SK-N-SH (cell line): ENCODE results near the gene TMIE.

Experiments used
- GABPA ChIP-seq: IDR thresholded peaks from 2 replicates; pipeline ENCODE4 v1.4.0; 2012; ENCODE audit warnings: low read depth, mild to moderate bottlenecking
- GATA2 ChIP-seq: sonication (generic); formaldehyde crosslinking; IDR thresholded peaks from 2 replicates; pipeline ENCODE4 v1.5.0; 2020; ENCODE audit warnings: mild to moderate bottlenecking, missing genetic modification reagents
- RFX5 ChIP-seq: IDR thresholded peaks from 2 replicates; pipeline ENCODE4 v1.6.1; 2012; ENCODE audit warnings: mild to moderate bottlenecking, improper control_type of control experiment, low read length
- YY1 ChIP-seq: IDR thresholded peaks from 2 replicates; pipeline ENCODE4 v1.4.0; 2012; ENCODE audit warnings: low read depth, mild to moderate bottlenecking
- TF ChIP-seq, protein P1 (sequence below): fragments of 150-350 bp; IDR thresholded peaks from 2 replicates; pipeline ENCODE4 v1.6.1; 2017; ENCODE audit warnings: antibody characterized with exemption, low read length, low read depth, borderline replicate concordance
- TF ChIP-seq, protein P2 (sequence below): fragments of 200-600 bp; sonication (generic); IDR thresholded peaks from 2 replicates; pipeline ENCODE4 v1.6.1; 2017; ENCODE audit warnings: antibody characterized with exemption, mild to moderate bottlenecking, moderate library complexity

DNA sequence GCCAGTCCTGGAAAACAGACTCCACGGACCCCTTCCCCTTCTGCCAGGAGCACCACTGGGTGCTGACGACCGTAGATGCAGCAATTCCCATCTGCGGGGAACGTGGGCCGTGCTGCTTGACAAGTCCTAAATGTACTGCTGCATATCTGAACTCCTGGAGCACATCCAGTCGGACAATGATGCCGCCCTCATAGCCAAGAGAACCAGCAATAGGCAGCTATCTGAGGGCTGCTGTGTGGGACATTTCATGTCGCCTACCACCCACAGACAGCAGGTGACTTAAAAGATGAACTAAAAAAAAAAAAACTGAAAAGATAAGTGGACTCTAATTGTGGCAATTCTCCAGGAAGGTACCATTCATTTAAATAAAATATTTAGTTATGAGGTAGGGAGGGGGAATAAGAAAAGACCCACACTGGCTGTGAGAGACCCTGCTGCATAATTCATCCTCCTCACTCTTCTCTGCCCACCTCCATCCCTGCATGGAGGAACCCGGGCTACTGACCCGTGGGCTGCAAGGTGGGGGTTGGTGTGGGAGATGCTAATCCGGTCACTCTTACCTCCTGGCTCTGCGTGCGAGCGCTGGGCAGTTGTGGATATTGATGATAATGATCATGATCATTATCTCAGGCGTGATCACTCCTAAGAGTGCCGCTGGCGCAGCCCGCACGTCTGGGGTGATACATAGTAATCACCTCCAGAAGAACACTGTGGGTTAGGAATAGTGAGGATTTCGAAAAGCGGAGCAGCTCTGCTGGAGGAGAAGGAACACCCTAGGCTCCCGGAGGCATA lies 36.0 kb upstream of the TMIE start:
- TF ChIP-seq GATA2 (CRISPR knock-in tag): no peak
- TF ChIP-seq YY1: no peak
- TF ChIP-seq, protein P1, sequence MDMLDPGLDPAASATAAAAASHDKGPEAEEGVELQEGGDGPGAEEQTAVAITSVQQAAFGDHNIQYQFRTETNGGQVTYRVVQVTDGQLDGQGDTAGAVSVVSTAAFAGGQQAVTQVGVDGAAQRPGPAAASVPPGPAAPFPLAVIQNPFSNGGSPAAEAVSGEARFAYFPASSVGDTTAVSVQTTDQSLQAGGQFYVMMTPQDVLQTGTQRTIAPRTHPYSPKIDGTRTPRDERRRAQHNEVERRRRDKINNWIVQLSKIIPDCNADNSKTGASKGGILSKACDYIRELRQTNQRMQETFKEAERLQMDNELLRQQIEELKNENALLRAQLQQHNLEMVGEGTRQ: no peak
- TF ChIP-seq, protein P2, sequence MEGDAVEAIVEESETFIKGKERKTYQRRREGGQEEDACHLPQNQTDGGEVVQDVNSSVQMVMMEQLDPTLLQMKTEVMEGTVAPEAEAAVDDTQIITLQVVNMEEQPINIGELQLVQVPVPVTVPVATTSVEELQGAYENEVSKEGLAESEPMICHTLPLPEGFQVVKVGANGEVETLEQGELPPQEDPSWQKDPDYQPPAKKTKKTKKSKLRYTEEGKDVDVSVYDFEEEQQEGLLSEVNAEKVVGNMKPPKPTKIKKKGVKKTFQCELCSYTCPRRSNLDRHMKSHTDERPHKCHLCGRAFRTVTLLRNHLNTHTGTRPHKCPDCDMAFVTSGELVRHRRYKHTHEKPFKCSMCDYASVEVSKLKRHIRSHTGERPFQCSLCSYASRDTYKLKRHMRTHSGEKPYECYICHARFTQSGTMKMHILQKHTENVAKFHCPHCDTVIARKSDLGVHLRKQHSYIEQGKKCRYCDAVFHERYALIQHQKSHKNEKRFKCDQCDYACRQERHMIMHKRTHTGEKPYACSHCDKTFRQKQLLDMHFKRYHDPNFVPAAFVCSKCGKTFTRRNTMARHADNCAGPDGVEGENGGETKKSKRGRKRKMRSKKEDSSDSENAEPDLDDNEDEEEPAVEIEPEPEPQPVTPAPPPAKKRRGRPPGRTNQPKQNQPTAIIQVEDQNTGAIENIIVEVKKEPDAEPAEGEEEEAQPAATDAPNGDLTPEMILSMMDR: no peak
- no peak for TF ChIP-seq RFX5
- no peak for TF ChIP-seq GABPA
